ENCODE measurements around the gene FBXO21.
A peak's percentile ranks its signal among the peaks of the same experiment; 100 is the strongest.
"Not testable (repeated sequence)": the region's sequence is repeated elsewhere in the genome, so short reads cannot be mapped to it uniquely, and the experiment has no call there.

The FBXO21 gene

GRCh38 chr12:117134059-117134458 lies 56.2 kb downstream of the FBXO21 start:
- no peak for DNase-seq

- peak; percentile 82 for DNase-seq
These were observed 59.5 kb downstream of the FBXO21 start for GRCh38 chr12:117130801-117131200.

GRCh38 chr12:117129391-117129790 lies 60.9 kb downstream of the FBXO21 start:
- DNase-seq: no peak

DNA sequence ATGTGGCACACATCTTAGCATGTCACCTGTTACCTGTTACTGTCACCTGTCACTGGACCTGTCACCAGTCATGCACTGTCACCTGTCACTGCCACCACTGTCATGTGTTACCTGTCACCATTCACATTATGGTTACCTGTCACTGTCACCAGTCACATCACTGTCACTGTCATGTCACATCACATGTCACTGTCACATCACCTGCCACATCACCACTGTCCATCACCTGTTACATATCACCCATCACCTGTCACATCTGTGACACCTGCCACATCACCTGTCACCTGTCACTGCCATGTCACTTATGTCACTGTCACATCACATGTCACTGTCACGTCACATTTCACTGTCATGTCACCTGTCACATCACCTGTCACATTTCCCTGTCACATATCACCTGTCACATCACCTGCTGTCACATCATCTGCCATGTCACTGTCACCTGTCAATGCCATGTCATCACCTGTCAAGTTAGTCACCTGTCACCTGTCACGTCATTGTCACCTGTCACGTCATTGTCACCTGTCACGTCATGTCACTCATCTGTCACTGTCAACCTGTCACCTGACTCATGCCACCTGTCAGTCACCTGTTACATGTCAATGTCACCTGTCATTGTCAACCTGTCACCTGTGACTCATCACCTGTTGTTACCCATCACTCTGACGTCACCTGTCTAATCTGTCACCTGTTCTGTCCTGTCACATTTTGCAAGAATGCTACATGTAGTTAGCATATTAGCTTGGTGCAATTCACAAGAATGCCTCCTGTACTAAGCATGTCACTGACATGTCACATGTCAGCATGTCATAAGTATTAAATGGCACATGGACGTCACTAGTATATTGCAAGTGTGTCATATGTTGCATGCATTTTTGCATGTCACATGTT lies 62.1 kb downstream of the FBXO21 start:
- DNase-seq: no peak

DNA sequence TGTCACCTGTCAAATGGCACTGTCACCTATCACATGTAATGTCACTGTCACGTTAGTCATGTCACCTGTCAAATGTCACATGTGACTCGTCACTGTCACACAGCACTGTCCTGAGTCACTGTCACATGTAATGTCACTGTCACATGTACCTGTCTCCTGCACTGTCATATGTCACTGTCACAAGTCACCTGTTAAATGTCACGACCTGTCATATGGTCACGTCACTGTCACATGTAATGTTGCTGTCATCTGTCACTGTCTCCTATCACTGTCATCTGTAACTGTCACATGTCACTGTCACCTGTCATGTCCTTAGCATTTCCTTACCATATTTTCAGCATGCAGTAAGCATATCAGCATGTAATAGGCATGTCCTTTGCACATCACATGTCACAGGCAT lies 63.9 kb downstream of the FBXO21 start:
- DNase-seq: no peak

- no peak for DNase-seq
These were observed 64.5 kb downstream of the FBXO21 start for GRCh38 chr12:117125767-117126166.

- no peak for DNase-seq
These were observed 65.0 kb downstream of the FBXO21 start for GRCh38 chr12:117125272-117125613.

GRCh38 chr12:117124421-117125271 lies 65.6 kb downstream of the FBXO21 start:
- no peak for DNase-seq

DNA sequence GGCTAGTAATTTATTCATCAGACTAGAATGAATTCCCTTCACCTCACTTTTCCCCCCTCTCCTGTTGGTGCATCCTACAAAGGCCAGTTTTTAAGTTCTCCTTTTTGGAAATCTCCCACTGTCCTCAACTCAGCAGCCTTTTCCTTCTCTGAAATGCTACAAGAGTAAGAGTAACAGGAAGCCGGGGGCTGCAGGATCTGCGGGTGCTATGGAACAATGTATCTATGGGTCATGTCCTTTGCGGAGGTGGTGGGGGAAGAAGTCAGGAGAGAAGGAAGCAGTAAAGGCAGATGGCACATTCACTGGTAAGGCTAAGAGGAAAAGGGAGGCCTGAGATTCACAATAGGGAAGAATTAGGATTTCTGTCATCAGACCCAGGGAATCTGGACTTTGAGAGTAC lies 68.8 kb downstream of the FBXO21 start:
- DNase-seq: no peak

GRCh38 chr12:117120787-117121186 lies 69.5 kb downstream of the FBXO21 start:
- peak; percentile 91 for DNase-seq

DNA sequence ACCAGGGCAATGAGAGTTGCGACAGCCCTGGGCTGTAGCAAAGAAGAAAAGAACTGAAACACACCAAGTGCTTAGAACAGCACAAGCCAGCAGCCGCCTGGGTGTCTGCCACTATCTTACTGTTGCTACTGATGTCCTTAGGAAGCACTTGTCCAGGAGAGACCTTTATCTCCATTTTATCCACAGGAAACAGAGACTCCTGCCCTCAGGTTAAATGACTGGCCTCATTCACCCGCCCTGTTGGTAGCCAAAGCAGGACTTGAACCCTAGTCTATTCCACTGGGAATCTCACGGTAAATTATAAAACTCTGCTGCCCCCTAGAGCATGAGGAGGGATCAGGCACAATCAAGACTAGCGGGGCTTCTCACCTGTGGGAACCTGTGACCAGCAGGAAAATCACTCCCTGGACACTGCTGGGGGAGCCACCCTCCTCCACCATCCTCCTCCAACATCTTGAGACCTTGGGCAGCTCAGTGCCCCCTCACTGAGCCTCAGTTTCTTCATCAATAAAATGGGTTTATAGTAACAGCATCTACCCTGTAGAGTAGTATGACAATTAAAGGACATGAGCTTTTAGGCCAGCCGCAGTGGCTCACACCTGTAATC lies 70.6 kb downstream of the FBXO21 start:
- DNase-seq: peak; percentile 59

DNA sequence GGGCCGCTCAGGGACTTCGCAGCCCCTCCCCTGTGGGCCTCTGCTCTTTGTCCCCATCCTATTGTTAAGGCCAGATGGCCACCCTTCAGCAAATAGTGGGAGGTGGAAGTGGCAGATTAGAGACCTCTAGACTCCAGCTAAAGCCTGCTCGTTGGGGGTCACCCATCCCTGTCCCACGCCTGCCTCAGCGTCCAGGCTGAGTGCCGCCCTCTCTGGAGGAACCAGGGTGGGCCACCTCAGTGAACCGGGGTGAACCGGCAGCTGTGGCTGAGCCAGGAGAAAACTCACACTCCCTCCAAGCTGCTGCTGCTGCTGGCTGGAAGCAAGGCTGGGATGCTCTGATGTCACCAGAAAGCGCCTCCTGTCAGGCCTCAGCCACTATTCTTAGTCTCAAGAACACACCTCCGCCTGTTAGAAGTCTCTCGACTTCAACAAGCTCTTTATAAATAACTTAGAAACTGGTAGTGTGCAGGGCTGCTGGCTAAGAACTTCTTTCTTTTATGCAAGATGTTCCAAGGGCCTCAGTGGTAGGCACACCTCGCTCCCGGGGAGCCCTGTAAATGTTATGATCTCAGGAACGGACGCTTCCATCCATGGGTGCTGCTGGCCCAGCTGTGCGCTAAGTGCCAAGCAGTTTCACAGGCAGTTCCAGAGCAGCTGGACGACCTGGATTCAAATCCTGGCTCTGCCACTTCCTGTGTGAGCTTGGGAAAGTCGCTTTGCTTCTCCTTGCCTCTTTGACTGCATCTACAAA lies 71.3 kb downstream of the FBXO21 start:
- peak; percentile 35 for DNase-seq

- DNase-seq: peak; percentile 91
These were observed 75.5 kb downstream of the FBXO21 start for GRCh38 chr12:117114784-117115183.

GRCh38 chr12:117113231-117113630 lies 77.0 kb downstream of the FBXO21 start:
- no peak for DNase-seq

DNA sequence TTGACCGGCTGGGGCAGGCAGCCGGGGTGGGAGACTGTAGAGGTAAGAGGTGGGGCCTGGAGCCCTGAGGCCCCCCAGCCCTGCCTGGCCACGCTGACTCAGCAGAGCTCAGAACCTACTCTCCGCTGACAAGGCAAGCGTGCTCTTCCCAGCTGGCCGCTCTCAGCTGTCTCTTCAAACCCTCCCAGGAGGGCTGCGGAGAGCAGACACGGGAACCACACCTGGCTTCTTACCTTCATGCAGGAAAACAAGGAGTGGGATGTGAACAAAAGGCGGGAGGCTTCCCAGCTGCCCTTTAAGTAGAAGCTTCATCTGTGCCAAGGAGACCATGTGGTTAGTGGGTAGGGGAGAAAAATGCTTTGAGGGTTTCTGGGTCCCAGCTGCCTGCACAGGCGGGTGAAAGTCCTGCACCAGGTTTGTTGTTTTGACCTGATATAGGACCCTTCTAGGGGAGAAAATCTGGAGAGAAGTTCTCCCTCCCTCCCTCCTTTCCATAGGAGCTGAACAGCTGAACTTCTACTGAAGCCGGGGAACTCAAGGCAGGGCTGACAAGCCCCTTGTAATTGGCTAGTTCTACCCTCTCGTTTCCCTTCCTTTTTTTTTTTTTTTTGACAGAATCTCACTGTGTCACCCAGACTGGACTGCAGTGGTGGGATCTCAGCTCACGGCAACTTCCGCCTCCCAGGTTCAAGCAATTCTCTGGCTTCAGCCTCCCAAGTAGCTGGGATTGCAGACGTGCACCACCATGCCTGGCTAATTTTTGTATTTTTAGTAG lies 78.3 kb downstream of the FBXO21 start:
- DNase-seq: peak; percentile 100

- peak; percentile 98 for DNase-seq
These were observed 78.9 kb downstream of the FBXO21 start for GRCh38 chr12:117111386-117111785.

- no peak for DNase-seq
These were observed 80.2 kb downstream of the FBXO21 start for GRCh38 chr12:117109943-117110635.

DNA sequence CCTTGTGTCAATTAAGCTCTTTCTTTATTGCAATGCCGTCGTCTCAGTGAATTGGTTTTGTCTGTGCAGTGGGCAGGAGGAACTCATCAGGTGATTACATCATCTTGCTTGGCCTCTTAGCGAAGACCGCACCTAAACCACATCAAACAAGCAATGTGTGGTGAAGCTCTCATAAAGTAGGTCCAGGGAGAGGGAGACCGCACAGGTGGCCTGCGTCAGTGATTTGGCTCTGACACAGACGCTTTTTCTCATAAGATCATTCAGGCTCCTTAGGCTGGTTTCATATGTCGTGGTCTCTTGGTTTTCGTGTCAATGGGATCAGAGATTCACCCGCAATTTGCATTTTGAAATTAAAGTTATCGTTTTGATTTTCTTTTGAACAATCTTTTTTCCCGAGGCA lies 84.4 kb downstream of the FBXO21 start:
- DNase-seq: peak; percentile 98

- DNase-seq: not testable (repeated sequence)
These were observed 86.3 kb downstream of the FBXO21 start for GRCh38 chr12:117104003-117104402.

- DNase-seq: no peak
These were observed 87.5 kb downstream of the FBXO21 start for GRCh38 chr12:117102800-117103181.

Measured in DMS79 treated with DMSO at 0.1 percent for 48 hours (cell line).